T-helper 1 cell treated with Interleukin-12 subunit alpha and Interleukin-12 subunit beta and Interleukin-4 antibody, amounts not matched to agents 30 ng/mL and 1 ng/mL, for 36 hours (primary cell): ENCODE data around the gene RASSF8. TPM values are rescaled to one million over a fixed set of nuclear protein-coding genes. Genes with fewer than 3 reads are reported as not detected.
"Not testable (repeated sequence)": the region's sequence is repeated elsewhere in the genome, so short reads cannot be mapped to it uniquely, and the experiment has no call there.

ENCODE experiments used
- intact Hi-C: fragments of 100-400 bp; cut with micrococcal nuclease; formaldehyde crosslinking; loops from one replicate; pipeline ENCODE4 v1.15.1; 2024
- total RNA-seq: library from RNA; stranded (reverse); gene quantifications from 2 replicates; pipeline ENCODE4 v1.2.3, GENCODE V29; 2022

RASSF8 gene
- total RNA-seq, 1 donor from 2014 or later, result 1.6 TPM

DNA sequence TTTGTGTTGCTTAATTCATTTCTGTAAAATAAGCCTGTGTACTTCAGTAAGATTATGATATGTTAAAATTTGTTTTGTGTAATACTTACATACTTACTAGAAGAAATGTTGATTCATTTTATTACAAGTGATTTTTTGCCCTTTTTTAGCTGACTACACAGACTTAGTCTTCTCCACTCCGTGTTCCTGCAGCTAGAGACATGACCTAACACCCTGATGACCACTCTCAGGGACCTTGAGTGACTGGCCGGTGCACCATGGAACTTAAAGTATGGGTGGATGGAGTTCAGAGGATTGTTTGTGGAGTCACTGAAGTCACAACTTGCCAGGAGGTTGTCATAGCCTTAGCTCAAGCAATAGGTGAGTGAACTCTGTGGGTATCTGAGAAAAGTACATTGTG lies 96.6 kb downstream of the RASSF8 start:
- intact Hi-C loops, result no loop called here

DNA sequence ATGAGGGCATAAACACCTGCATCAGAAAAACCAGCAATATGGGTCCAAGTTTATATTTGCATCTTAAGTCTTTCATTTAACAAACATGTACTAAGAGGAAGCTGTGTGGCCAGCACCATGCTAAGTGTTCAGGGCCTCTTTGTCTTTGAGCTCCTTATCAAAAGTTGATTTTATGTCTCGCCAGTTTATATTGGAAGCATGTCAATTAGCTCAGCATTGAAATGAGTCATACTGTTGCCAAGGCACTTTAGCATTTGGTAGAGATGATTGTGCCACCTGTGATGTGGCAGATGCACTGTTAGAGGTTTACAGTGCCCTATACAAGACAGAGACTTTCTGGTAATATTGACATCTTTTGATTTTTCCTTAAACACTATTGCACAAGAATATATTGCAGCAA lies 97.9 kb downstream of the RASSF8 start:
- intact Hi-C loops, result no loop called here

DNA sequence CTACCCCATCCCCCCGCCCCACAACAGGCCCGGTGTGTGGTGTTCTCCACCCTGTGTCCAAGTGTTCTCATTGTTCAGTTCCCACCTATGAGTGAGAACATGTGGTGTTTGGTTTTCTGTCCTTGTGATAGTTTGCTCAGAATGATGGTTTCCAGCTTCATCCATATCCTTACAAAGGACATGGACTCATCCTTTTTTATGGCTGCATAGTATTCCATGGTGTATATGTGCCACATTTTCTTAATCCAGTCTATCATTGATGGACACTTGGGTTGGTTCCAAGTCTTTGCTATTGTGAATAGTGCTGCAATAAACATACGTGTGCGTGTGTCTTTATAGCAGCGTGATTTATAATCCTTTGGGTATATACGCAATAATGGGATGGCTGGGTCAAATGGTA lies 98.8 kb downstream of the RASSF8 start:
- intact Hi-C loops, result not testable (repeated sequence)

DNA sequence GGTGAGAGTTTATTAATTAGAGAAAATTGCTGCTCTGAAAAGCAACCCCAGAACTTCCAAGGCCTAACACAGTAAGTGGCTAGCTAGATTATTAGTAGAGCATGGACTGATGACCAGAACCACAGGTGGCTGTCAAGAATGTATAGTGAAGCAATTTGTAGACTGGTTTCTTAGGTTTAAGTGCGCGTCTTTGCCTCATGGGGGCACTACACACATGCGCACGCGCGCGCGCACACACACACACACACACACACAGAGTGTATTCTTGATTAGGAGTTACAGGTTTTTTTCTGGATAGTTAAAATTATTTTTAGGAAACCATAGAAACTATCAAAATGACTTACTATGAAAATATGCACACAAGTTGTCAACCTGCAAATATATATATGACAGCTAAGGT lies 99.8 kb downstream of the RASSF8 start:
- intact Hi-C loops, result no loop called here

DNA sequence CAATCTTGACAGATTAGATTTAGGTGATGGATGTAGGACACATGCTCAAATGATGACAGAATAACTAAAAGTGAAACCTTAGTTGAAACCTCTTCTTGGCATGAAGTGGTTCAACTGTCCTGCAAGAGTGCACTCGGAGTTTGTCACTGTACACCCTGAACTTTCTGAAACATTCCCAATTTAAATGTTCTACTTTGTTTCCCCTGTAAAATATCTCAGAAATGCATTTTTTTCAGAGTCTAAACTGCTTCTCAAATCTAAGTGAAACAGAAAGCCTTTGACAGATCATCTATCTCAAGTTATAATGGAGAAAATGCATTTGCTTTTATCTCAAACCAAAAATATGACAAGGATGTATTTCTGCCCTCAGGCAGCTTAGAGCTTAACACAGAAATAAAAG lies 100.3 kb downstream of the RASSF8 start:
- intact Hi-C loops, result no loop called here

DNA sequence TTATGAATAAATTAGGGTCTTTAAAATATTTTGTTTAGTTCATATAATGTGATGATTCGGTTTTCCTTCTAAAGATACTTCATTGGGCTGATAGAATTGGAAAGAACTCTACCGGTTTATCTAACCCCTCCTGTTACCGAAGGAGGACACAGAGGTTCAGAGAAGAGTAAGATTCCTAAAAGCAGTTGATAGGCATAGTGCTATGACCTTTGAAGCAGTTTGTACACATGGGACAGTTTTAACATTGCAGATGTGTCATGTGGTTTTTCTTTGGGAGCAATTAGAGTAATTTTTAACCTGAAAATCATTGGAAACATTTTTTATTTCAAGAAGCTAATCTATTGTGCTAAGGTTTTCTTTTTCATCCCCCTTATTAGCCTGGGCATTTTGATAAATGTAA lies 103.5 kb downstream of the RASSF8 start:
- intact Hi-C loops, result no loop called here

DNA sequence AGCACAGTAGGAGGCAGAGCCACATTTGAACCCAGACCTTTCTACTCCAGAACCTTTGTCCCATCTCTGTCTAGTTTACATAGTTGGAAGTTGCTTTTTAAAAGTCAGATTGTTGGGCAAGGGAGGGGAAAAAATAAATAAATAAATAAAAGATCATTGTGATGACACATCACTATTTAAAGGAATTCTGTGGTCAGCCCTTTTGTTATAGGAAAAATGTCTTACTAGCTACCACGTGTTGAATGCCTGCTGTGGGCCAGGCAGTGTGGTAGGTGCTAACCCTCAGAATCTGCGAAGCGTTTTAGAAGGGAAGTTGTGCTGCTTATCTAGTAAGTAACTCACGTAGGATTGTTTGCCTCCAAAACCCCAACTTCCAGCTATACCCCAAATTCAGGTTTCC lies 104.1 kb downstream of the RASSF8 start:
- intact Hi-C loops, result no loop called here

DNA sequence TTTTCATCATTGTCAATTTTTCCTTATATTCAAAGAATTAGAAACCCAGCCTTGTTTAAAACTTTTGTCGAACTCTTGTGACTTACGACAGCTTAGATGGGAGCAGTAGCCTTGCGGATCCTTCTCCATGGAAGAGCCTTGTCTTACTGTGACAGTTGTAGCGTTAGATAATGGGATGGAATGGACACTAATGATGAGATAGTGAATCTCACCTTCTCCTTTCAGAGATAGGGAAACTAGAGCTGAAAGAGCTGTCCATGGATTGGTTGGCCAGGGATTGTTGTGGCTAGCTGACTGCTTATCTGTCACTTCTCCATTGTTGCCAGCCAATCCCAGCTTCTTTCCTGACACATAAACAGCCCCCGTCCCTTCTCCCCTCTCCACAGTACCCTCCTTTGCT lies 107.0 kb downstream of the RASSF8 start:
- intact Hi-C loops, result no loop called here

DNA sequence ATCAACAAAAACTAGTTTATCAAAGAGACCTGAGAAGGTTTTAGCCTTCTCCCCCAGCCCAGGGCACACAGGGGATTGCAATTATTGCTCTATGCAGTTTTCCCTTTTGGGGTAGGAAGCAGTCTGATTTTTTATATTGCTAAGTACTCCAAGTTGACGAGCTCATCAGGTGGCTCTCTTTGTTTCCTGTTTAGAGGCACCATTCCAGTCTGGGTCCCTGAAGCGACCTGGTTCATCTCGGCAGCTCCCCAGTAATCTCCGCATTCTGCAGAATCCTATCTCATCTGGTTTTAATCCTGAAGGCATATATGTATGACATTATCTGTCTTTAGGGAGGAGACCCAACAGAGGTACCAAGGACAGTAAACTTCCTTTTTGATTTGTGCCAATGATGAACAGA lies 110.0 kb downstream of the RASSF8 start:
- intact Hi-C loops, result no loop called here

DNA sequence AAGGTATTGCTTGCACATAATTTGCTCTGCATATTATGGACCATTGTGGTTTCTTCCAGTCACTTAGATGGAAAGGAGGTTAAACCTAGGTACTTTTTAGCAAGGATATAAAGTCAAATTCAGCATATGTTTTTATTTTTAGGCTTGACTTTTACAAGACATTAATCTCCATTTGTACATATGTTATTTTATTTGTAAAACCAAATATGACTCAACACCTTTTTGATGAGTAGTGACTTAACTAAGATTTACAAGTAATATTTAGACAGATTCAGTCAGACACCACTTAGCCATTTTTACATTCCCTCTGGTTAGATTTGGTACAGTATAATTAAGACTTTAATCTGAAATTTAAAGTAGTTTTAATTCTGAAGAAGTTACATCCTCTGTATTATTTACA lies 111.3 kb downstream of the RASSF8 start:
- intact Hi-C loops, result no loop called here

DNA sequence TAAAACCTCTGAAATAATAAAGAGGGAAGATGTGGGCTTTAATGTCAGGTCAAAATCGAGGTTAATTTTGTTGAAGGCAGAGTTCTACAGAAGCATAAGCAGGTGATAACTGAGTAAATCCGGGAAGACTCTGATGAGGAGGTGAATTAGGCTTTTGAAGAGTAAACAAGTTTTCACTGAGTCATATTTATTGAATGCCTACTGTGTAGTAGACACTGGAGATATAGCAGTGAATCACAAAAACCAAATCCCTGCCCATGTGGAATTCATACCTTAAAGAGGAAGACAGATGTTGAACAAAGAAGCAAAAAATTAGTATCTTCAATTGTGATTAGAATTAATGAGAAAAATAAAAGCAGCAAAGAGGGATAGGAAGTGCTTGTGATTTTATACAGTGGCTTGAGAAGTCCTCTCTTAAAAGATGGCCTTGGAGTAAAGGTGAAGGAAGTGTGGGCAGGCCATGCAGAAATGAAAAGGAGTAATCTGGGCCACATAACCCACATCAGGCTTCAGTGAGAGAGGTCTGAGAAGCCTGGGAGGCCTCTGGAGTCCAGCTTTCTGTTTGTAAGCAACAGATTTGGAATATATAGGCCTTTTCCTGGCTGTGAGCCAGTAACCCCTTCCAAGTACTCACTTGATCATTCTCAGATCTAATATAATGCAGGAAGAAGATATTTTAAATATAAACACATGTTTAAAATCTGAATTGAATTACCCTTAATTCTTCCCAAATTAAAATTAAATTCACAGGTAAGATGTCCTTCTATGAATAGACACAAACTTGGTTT lies 119.6 kb downstream of the RASSF8 start:
- intact Hi-C loops, result no loop called here

DNA sequence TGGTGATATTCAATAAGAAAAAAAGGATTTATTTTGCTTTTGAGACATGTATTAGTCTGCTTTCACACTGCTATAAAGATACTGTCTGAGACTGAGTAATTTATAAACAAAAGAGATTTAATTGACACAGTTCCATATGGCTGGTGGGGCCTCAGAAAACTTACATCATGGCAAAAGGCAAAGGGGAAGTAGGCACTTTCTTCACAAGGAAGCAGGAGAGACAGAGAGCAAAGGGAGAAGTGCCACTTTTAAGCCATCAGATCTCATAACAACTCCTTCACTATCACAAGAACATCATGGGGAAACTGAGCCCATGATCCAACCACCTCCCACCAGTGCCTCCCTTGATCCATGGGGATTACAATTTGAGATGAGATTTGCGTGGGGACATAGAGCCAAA lies 122.4 kb downstream of the RASSF8 start:
- intact Hi-C loops, result no loop called here

DNA sequence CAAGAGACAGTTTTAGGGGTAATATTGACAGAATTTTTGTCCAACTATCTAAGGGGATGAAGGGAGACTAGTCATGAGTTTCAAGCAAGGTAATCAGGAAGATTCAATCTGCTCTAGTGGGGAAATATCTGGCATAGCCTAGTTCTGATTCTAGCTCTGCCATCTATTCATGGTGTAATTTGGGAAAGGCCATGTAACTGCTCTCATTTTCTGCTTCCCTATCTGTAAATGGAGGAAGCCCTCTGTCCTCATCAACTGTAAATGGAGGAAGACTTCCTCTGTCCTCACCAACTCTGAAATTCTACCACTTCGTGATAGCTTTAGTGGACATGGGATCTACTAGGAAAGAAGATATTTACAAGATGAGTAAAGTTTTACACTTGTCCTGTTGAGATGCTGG lies 128.5 kb downstream of the RASSF8 start:
- intact Hi-C loops, result no loop called here

DNA sequence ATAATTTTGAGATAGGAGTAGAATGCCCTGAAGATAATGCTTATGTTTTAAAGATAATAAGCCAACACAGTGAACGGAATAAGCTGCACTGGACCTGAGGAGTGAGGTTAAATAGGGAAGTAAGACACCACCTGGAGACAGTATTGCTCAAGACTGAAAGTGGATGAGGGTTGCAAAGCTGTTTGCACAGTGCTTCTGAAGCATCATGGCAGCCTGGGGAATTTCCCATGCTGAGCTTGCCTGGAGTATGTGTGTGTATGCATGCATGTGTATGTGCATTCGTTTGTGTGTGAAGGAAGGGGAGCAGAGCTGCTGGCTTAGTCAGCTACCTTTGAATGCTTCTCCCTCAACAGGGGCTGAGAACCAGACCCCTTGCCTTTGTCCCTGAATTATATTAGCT lies 130.5 kb downstream of the RASSF8 start:
- intact Hi-C loops, result no loop called here

DNA sequence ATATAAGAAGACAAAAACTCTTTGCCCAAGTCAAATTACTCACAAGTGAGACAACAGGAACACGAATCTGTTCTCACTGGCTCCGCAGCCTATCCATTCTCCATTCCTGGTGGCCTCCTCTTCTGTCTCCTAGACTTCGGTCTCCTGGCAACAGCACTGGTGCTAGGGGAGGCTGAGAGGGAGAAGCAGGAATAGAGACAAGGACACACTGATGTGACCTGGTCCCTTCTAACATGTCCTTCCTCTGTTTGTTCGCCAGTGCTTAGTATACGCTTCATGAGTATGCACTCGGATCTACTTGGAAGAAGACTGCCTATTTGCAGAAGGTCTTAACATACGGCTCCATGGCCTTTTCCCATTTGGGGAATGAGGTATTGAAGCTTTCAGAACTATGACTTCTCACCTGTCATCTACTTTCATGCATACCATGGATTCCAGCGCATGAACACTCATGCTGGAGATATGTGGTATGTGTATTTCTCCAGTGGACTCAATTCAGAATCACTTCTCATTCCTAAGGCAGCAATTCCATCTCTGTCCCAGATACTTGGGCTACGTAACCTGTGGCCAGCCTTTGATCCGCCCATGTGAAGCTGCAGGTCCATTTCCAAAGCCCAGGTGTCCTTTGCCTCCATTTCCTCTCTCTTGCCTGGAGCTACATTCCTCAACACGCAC lies 132.5 kb downstream of the RASSF8 start:
- intact Hi-C loops, result no loop called here

DNA sequence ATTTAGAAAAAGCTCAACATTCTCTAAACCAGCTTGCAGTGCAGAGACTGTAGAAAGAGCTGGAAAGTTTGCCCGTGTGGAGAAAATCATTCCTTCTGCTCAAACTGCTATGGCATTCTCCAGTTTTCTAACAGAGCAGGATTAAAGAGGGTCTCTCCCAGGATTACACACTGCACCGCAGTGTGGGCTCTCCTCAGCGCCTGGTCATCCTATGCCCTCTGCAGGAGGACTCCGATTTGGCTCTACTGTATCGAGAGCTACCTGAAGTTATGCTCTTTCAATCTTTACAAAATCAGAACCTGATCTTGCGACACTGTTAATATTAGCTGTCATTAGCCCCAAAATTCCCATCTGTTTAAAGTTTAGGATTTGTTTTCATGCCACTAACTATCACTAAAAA lies 133.3 kb downstream of the RASSF8 start:
- intact Hi-C loops, result no loop called here

DNA sequence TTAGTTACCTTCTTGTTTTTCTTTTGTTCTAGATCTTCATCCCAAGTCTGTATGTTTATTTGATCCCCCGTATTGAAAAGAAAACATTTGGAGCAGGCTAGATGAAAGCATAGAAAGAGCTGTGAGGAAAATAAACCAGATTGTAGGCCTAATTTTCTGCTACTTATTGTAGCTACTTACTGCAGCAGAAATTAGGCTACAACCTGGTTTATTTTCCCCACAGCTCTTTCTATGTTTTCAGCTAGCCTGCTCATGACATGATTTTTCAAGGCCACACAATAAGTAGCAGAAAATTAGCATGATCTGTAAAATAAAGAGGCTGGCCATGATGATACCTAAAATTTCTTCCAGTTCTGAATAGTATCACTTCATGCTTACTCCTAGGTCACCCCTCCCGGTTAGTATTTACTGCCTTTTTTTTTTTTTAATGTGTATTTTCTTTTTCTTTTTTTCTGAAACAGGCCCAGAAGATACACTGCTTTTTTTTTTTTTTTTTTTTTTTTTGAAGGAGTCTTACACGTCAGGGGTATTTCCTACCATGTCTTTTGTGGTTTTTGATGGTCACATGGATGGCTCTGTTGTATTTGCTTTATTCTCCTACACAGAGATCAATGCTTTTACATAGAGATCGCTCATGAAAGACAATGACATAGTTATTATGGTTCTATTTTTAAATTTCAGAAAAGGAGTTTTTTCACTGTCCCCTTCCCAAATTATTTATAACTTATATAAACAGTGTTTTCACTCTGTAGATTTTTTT lies 134.0 kb downstream of the RASSF8 start:
- intact Hi-C loops, result no loop called here

DNA sequence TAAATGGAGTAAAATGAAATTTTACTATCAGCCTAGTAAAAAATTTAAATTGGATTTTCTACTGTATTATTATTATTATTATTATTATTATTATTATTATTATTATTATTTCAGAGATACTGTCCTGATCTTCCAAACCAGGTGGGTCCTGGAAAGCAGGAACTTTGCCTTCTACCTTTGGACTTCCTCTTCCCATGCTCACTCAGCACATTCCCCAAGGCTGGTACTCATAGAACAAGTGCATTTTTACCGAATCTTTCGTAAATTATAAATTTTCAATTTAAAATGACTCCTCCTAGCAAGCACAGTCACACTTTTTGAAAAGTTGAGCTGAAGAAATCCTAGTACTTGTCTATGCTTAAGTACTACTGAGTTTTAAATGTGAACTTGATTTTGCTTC lies 136.7 kb downstream of the RASSF8 start:
- intact Hi-C loops, result loop anchor here (5.0 kb wide), 2 partner anchors 327 to 427 kb away; no protein-coding TSS in a partner anchor

DNA sequence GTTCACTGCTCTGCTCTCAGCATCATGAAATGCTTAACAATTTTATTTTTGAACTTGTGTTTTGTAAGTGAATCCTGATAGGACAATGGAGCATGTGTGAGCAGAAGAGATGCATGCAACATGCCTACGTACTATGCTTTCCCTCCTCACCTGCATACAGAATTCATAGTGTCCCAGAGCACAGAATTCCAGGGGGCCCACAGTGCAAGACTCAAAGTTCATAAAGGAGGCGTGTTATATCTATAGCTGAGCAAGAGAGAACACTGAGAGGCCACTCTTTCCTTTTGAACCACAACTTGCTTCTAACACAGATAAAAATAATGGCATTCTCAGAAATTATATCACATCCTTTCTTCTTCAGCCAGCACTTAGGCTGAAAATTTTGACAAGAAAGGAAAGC lies 137.6 kb downstream of the RASSF8 start:
- intact Hi-C loops, result loop anchor here (5.0 kb wide), 2 partner anchors 326 to 426 kb away; no protein-coding TSS in a partner anchor

DNA sequence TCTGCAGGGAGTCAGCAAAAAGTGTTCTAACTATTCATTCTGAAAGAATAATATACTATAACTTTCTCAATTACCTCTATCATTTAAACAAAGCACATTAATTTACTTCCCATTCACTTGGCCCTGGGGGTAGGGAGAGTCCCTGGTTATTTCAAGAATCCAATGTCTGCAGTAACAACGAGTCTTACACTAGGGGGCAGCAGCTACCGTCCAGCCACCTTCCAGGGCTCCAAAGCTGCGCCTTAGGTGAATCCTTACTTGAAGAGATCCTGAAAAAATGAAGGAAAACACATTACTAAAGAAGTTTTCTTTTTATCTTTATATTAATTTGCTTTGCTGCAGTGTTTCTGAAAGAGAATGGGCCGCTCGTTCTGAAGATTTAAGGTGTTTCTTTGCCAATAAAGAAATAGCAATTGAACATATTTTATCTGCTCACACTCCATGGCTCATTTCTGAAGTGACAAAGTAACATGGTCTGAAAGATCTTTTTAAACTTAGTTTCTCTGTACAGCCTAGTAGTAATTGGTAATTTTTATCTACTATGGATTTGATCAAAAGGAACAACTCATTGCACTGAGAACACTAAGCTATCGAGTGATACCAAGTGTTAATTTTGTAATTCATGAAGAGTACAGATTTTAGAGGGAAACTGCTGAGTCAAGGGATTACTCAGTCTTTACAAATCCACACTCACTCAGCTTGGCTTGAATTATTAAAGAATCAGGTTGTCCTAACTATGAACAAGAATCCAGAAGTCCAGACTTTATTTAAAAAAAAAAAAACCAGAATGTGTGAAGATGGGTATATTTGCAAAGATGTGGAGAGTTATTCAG lies 138.8 kb downstream of the RASSF8 start:
- intact Hi-C loops, result loop anchor here (1.0 to 5.0 kb wide), 7 partner anchors 17 to 788 kb away; no protein-coding TSS in a partner anchor

DNA sequence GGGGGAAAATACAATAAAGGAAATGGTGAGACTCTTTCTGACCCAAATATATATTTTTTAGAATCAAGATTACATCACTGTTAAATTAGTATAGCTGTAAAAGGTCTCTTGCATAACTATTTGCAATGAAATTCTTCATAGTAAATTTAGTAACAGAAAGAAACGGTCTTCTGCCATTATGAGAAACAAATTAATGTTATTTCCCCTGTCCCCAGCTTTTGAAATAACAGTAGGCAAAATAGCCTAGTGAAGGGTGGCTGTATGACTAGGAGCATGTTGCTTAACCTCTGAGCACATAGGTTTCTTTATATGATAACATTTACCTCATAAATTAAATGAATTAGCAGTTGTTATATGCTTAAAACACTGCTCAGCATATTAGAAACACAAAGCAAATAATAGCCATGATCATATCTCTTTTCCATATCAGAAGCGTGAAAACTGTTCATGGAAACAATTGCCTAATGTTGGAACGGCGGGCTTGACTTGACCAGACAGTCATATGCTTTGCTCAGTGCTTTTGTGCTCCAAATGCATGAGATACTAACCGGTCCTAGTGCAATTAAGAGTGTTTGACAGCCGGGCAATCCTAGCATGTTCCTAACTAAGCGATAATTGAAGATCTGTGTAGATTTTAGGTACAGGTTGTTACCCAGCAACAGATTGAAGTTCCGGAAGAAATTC lies 142.3 kb downstream of the RASSF8 start:
- intact Hi-C loops, result no loop called here
